Neutrophil (primary cell): Measurements from ENCODE around the gene GPRIN1.

Experiments used
- H3K27ac ChIP-seq: fragments of 200-600 bp; sonication (generic); 2 replicates; pipeline ENCODE4 v1.5.1; 2016; ENCODE audit warnings: mild to moderate bottlenecking, moderate library complexity
- H3K27me3 ChIP-seq: fragments of 200-600 bp; sonication (generic); 2 replicates; pipeline ENCODE4 v1.6.0; 2016; ENCODE audit warnings: mild to moderate bottlenecking
- H3K36me3 ChIP-seq: fragments of 200-600 bp; sonication (generic); 2 replicates; pipeline ENCODE4 v1.5.1; 2017
- H3K4me1 ChIP-seq, 2 experiments: fragments of 200-600 bp in 1 of 2; sonication (generic) in 1 of 2; 1 replicate in 1 of 2; 2 replicates in 1 of 2; pipeline versions ENCODE4 v1.5.1 to v1.6.1; 2013 to 2016; ENCODE audit warnings: low read depth in 1 of 2, low read length in 1 of 2, mild to moderate bottlenecking in 1 of 2, moderate library complexity in 1 of 2; ENCODE audit not compliant: control insufficient read depth in 1 of 2, insufficient read depth in 1 of 2
- H3K4me3 ChIP-seq, 2 experiments: fragments of 200-600 bp in 1 of 2; sonication (generic) in 1 of 2; 1 replicate in 1 of 2; 2 replicates in 1 of 2; pipeline ENCODE4 v1.5.1; 2013 to 2016; ENCODE audit warnings: low read depth in 1 of 2, low read length in 1 of 2, mild to moderate bottlenecking in 1 of 2, moderate library complexity in 1 of 2
- H3K9me3 ChIP-seq: fragments of 200-600 bp; sonication (generic); 2 replicates; pipeline ENCODE4 v1.5.1; 2016
- TF ChIP-seq, protein P1 (sequence below): fragments of 200-600 bp; sonication (generic); IDR thresholded peaks from 2 replicates; pipeline ENCODE4 v1.5.1; 2016; ENCODE audit warnings: antibody characterized with exemption

The GPRIN1 gene

DNA sequence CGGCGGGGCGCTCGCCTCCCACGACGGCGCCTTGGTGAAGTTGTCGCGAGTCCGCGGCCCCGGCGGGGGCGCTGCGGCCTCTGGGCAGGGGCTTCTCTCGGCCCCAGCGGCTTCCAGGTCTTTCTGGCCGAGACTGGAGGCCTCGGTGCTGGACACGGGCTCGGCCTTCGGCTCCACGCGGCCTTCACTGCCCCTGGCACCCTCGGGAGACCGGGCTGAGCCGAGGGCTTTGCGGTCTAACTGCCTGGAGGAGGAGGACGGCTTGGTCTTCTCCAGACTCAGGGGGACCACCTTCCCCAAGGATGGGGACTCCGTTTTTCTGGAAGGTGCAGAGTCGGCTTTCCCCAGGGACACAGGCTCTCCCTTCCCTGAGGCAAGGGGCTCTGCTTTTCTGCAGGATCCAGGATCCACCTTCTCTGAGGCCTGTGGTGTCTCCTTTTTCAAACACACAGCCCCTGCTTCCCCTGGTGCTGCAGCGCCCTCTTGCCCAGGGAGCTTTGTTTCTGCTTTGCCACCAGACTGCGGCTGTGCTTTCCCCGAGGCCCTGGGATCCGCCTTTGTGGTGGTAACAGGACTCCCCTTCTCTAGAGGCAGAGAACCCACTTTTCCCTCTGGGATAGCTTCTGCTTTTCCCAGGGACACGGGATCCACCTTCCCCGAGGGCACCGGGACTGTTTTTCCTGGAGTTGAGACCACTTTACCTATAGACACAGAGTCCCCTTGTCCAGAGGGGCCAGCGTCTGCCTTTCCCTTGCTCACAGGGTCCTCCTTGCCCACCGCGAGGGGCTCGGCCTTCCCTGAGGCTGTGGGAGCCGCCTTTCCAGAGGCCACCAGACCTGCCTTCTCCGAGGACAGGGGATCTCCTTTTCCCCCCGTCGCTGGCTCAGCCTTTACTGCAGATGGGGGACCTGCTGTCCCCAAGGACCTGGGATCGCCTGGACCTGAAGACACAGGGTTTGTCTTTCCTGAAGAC, 12.3 kb downstream of the GPRIN1 start:
- peaks cover 5 to 6% of the 10 kb centered on the region in 2 experiments for H3K4me1 ChIP-seq
- TF ChIP-seq, protein P1, sequence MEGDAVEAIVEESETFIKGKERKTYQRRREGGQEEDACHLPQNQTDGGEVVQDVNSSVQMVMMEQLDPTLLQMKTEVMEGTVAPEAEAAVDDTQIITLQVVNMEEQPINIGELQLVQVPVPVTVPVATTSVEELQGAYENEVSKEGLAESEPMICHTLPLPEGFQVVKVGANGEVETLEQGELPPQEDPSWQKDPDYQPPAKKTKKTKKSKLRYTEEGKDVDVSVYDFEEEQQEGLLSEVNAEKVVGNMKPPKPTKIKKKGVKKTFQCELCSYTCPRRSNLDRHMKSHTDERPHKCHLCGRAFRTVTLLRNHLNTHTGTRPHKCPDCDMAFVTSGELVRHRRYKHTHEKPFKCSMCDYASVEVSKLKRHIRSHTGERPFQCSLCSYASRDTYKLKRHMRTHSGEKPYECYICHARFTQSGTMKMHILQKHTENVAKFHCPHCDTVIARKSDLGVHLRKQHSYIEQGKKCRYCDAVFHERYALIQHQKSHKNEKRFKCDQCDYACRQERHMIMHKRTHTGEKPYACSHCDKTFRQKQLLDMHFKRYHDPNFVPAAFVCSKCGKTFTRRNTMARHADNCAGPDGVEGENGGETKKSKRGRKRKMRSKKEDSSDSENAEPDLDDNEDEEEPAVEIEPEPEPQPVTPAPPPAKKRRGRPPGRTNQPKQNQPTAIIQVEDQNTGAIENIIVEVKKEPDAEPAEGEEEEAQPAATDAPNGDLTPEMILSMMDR: no peak
- no peaks in the 10 kb centered on the region for H3K36me3 ChIP-seq
- no peak overlapping the region for H3K4me3 ChIP-seq
- H3K27me3 ChIP-seq: peaks cover 94% of the 10 kb centered on the region
- H3K9me3 ChIP-seq: no peaks in the 10 kb centered on the region
- H3K27ac ChIP-seq: no peak overlapping the region

DNA sequence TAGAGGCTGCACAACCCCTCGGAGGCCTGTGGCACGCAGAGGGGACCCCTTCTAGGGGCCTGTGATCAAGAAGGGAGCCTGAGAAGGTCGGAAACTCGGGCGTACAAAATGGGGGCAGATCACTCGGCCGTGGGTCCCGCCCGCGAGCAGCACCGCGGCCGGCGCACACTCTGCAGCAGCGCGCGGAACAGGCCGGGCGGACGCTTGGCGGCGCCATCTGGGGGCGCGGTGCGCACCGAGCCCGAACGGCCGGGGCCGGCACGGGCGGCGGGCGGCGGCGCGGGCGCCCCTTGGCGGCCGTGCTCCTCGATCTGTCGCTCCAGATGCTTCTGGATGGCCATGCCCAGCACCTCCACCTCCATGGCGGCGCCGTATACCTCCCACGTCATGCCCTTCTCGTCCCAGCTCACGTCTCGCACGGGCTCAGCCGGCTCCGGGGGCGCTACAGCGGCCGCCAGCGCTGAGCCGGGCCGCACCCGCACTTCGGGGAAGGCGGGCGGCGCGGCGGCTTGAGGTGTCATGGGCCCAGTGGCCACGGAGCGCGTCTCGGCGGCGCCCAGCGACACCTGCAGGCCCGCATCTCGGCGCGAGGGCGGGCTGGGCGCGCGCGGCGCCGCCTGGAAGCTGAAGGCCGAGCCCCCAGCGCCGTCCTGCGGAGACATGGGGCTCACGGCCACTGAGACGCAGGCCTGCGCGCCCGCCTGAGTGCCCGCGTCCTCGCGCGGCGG, 13.1 kb downstream of the GPRIN1 start:
- Histone ChIP-seq H3K36me3 (no peaks in the 10 kb centered on the region), H3K27me3 (peaks cover 85% of the 10 kb centered on the region), H3K27ac (no peak overlapping the region), H3K4me3 (peak overlapping the region in 1 of 2 experiments; percentile 12), H3K4me1 (peaks cover 5 to 6% of the 10 kb centered on the region in 2 experiments), H3K9me3 (no peaks in the 10 kb centered on the region)
- TF ChIP-seq, protein P1: no peak

DNA sequence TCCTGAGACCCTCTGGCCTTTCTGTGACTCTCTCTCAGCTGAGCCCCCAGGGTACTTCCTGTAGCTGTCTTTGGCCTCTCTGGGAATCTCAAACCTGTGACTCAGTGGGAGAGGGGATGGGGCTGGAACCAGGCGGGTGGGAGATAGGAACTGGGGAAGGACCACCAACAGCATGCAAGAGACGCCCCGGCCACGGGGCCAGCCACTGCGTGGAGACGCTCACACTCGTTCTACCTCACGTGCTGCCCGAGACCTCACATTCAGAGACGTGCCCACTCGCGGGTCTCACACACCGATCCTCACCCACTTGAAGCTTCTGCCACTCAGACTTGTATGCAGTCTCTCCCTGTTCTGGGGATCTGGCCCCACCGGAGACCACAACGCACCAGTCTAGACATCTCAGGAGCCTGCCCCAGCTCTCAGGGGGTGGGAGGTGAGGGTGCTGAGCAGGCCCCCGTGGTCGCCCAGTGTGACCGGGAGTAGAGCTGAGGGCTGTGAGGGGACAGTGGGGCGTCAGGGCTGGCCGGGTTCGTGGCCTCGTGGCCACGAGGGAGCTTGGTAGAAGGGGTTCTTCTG, 13.8 kb downstream of the GPRIN1 start:
- no peaks in the 10 kb centered on the region for H3K36me3 ChIP-seq
- no peak overlapping the region for H3K4me3 ChIP-seq
- H3K9me3 ChIP-seq: peaks cover 3% of the 10 kb centered on the region
- peaks cover 78% of the 10 kb centered on the region for H3K27me3 ChIP-seq
- TF ChIP-seq, protein P1: no peak
- H3K27ac ChIP-seq: no peak overlapping the region
- peaks cover 5 to 6% of the 10 kb centered on the region in 2 experiments for H3K4me1 ChIP-seq

DNA sequence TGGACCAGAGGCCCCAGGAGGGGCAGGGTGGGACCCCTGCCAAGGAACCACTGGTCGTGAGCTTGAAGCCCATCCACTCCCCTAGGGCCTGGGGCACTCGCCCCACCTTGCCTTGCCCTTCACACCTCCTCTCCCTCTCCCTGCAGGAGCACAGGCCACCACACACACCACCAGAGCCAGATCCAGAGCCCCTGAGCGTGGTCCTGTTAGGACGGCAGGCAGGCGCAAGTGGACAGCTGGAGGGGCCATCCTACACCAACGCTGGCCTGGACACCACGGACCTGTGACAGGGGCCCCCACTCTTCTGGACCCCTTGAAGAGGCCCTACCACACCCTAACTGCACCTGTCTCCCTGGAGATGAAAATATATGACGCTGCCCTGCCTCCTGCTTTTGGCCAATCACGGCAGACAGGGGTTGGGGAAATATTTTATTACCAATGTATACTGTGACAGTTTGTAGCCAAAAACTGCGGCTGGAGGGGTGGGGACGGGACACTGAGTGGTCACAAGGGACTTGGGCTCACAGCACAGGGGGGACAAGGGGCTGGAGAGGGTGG, 14.5 kb downstream of the GPRIN1 start:
- Histone ChIP-seq H3K36me3 (no peaks in the 10 kb centered on the region), H3K4me3 (no peak overlapping the region), H3K4me1 (peaks cover 5 to 6% of the 10 kb centered on the region in 2 experiments), H3K27ac (no peak overlapping the region), H3K27me3 (peaks cover 76% of the 10 kb centered on the region), H3K9me3 (peaks cover 3% of the 10 kb centered on the region)
- TF ChIP-seq, protein P1: no peak

DNA sequence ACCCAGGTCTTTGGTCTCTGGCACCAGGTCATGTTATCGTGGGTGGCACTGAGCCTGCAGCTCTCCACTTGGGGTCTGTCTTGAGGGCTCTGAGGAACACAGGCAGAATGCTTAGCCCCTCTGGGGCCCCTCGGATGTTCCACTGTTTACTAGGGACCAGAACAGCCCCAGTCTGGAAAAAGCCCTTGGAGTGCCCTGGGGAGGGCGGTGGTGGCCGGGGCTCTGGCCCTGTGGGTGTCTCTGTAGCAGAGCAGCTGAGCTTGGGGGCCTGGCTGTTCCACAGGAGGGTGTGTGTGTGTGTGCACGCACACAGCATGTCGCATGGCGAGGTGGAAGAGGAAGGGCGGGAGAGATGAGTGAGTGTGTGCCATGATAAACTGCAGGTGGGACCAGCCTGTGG, 15.4 kb downstream of the GPRIN1 start:
- Histone ChIP-seq H3K4me3 (no peak overlapping the region), H3K27me3 (peaks cover 68% of the 10 kb centered on the region), H3K9me3 (peaks cover 3% of the 10 kb centered on the region), H3K36me3 (no peaks in the 10 kb centered on the region), H3K4me1 (peaks cover 5 to 6% of the 10 kb centered on the region in 2 experiments), H3K27ac (no peak overlapping the region)
- TF ChIP-seq, protein P1: no peak
